ENCODE results near the gene ATG9B. TPM values are rescaled to one million over a fixed set of nuclear protein-coding genes. Genes with fewer than 3 reads are reported as not detected.

The ATG9B gene
- total RNA-seq, 4 donors from 2014 or later, result 0.55 to 1.5 (median 0.76) TPM; not detected in 1

- TF ChIP-seq POLR2A (IDR thresholded peaks at IDR 0.05), result no peak
- TF ChIP-seq, protein P1, sequence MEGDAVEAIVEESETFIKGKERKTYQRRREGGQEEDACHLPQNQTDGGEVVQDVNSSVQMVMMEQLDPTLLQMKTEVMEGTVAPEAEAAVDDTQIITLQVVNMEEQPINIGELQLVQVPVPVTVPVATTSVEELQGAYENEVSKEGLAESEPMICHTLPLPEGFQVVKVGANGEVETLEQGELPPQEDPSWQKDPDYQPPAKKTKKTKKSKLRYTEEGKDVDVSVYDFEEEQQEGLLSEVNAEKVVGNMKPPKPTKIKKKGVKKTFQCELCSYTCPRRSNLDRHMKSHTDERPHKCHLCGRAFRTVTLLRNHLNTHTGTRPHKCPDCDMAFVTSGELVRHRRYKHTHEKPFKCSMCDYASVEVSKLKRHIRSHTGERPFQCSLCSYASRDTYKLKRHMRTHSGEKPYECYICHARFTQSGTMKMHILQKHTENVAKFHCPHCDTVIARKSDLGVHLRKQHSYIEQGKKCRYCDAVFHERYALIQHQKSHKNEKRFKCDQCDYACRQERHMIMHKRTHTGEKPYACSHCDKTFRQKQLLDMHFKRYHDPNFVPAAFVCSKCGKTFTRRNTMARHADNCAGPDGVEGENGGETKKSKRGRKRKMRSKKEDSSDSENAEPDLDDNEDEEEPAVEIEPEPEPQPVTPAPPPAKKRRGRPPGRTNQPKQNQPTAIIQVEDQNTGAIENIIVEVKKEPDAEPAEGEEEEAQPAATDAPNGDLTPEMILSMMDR (IDR thresholded peaks at IDR 0.05), result no peak
- H3K27ac ChIP-seq, result no peak overlapping the region
- no peak for DNase-seq
- H3K36me3 ChIP-seq, result no peaks in the 10 kb centered on the region
- H3K27me3 ChIP-seq, result no peaks in the 10 kb centered on the region
- H3K4me1 ChIP-seq, result peaks cover 3 to 6% of the 10 kb centered on the region in 2 donors
- intact Hi-C loops (cut with DNase I; ENCODE audit: low total_unique reads), result no loop called here
- no peaks in the 10 kb centered on the region for H3K9me3 ChIP-seq
- H3K4me3 ChIP-seq, result no peak overlapping the region
These were observed 56.1 kb downstream of the ATG9B start for GRCh38 chr7:150968056-150968733.

GRCh38 chr7:150967349-150967748, 56.9 kb downstream of the ATG9B start:
- no peaks in the 10 kb centered on the region for H3K9me3 ChIP-seq
- DNase-seq, result no peak
- TF ChIP-seq, protein P1 (IDR thresholded peaks at IDR 0.05), result no peak
- TF ChIP-seq POLR2A (IDR thresholded peaks at IDR 0.05), result no peak
- no peak overlapping the region for H3K27ac ChIP-seq
- no peaks in the 10 kb centered on the region for H3K27me3 ChIP-seq
- no peaks in the 10 kb centered on the region for H3K36me3 ChIP-seq
- peaks cover 3 to 12% of the 10 kb centered on the region in 2 donors for H3K4me1 ChIP-seq
- H3K4me3 ChIP-seq, result no peak overlapping the region
- intact Hi-C loops (cut with DNase I; ENCODE audit: low total_unique reads), result no loop called here

DNA sequence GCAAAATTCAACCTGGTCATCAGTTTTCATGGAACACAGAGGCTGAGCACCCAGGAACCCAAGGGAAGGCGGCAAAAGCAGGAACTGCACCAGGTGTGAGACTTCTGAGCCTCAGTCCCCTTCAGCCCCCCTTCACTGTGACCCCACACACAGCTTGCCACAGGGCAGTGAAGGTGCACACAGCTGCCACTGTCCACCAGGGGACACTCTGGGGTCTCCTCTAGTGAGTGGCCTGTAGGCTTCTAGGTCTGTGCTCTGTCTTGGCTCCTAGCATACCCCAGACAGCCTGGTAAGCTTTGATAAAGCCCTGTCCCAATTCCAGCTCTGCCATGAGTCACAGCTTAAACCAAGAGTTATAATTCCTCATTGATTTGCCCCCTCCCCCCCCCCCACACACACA, 58.3 kb downstream of the ATG9B start:
- H3K4me1 ChIP-seq, result peaks cover 0 to 8% of the 10 kb centered on the region in 2 donors
- H3K27ac ChIP-seq, result no peak overlapping the region
- no peaks in the 10 kb centered on the region for H3K9me3 ChIP-seq
- intact Hi-C loops (cut with DNase I; ENCODE audit: low total_unique reads), result no loop called here
- H3K4me3 ChIP-seq, result no peak overlapping the region
- H3K27me3 ChIP-seq, result no peaks in the 10 kb centered on the region
- TF ChIP-seq, protein P1 (IDR thresholded peaks at IDR 0.05), result no peak
- no peak for TF ChIP-seq POLR2A (IDR thresholded peaks at IDR 0.05)
- no peak for DNase-seq
- no peaks in the 10 kb centered on the region for H3K36me3 ChIP-seq

GRCh38 chr7:150965273-150965830, 58.9 kb downstream of the ATG9B start:
- Histone ChIP-seq H3K27ac (no peak overlapping the region), H3K4me3 (no peak overlapping the region), H3K9me3 (no peaks in the 10 kb centered on the region), H3K4me1 (peaks cover 0 to 8% of the 10 kb centered on the region in 2 donors), H3K27me3 (no peaks in the 10 kb centered on the region), H3K36me3 (no peaks in the 10 kb centered on the region)
- no peak for TF ChIP-seq POLR2A (IDR thresholded peaks at IDR 0.05)
- TF ChIP-seq, protein P1 (IDR thresholded peaks at IDR 0.05), result no peak
- intact Hi-C loops (cut with DNase I; ENCODE audit: low total_unique reads), result no loop called here
- no peak for DNase-seq

Other genes starting within 250 kb of the ATG9B start
- 10 to 100 TPM; 10.2 to 34.1 (median 29.4) TPM for gene TMEM176B, start 224.1 kb downstream of the ATG9B start, total RNA-seq
- gene TMEM176A, start 223.7 kb downstream of the ATG9B start, total RNA-seq, result 10 to 100 TPM in 3 of 4 donors, 1 to 10 TPM in 1; 7.7 to 48.2 (median 17.0) TPM
- under 1 TPM in 3 of 4 donors, not detected in 1; 0.26 to 0.55 (median 0.29) TPM for gene AOC1, start 172.0 kb downstream of the ATG9B start, total RNA-seq
- gene KCNH2, start 46.2 kb downstream of the ATG9B start, total RNA-seq, result 10 to 100 TPM in 3 of 4 donors, 1 to 10 TPM in 1; 9.1 to 51.0 (median 22.8) TPM
- gene NOS3, start 33.5 kb downstream of the ATG9B start, total RNA-seq, result 10 to 100 TPM in 2 of 4 donors, 1 to 10 TPM in 2; 6.6 to 50.1 (median 15.8) TPM
- 10 to 100 TPM; 18.7 to 54.3 (median 26.0) TPM for gene ABCB8, start 4.0 kb upstream of the ATG9B start, total RNA-seq
- gene ASIC3, start 24.0 kb upstream of the ATG9B start, total RNA-seq, result 10 to 100 TPM in 1 of 4 donors, 1 to 10 TPM in 2, not detected in 1; 1.0 to 16.8 (median 1.3) TPM
- 1 to 10 TPM in 3 of 4 donors, under 1 TPM in 1; 0.51 to 9.3 (median 2.7) TPM for gene CDK5, start 33.4 kb upstream of the ATG9B start, total RNA-seq
- gene SLC4A2, start 35.1 kb upstream of the ATG9B start, total RNA-seq, result 100 to 1,000 TPM in 2 of 4 donors, 10 to 100 TPM in 2; 37.4 to 177 (median 88.6) TPM
- 10 to 100 TPM; 37.1 to 84.9 (median 52.4) TPM for gene FASTK, start 56.3 kb upstream of the ATG9B start, total RNA-seq
- 10 to 100 TPM in 2 of 4 donors, 1 to 10 TPM in 2; 2.9 to 32.8 (median 8.6) TPM for gene TMUB1, start 59.0 kb upstream of the ATG9B start, total RNA-seq
- 100 to 1,000 TPM in 1 of 4 donors, 10 to 100 TPM in 3; 28.2 to 174 (median 53.2) TPM for gene AGAP3, start 62.0 kb upstream of the ATG9B start, total RNA-seq
- gene GBX1, start 143.2 kb upstream of the ATG9B start, total RNA-seq, result under 1 TPM in 1 of 4 donors, not detected in 3; 0.41 TPM
- not detected for gene ASB10, start 162.8 kb upstream of the ATG9B start, total RNA-seq
- gene H2BK1, start 186.0 kb upstream of the ATG9B start, total RNA-seq, result 1 to 10 TPM in 1 of 4 donors, not detected in 3; 4.4 TPM
- gene ABCF2, start 202.7 kb upstream of the ATG9B start, total RNA-seq, result 10 to 100 TPM in 3 of 4 donors, 1 to 10 TPM in 1; 6.8 to 39.2 (median 37.7) TPM
- gene CHPF2, start 208.0 kb upstream of the ATG9B start, total RNA-seq, result 10 to 100 TPM; 18.5 to 32.6 (median 31.2) TPM
- 10 to 100 TPM; 21.3 to 80.7 (median 43.3) TPM for gene SMARCD3, start 224.2 kb upstream of the ATG9B start, total RNA-seq

Measured in uterus (tissue), 4 donors.